ENCODE data around the gene NYAP2. TPM values are rescaled to one million over a fixed set of nuclear protein-coding genes. Genes with fewer than 3 reads are reported as not detected.

NYAP2 gene
- total RNA-seq, 2 donors from 2014 or later = 0.05 TPM; not detected in 1

- Mint-ChIP-seq H3K9me3 (no peaks in the 10 kb centered on the region), H3K4me3 (no peak overlapping the region)
These were observed 103.5 kb downstream of the NYAP2 start for GRCh38 chr2:225502971-225503370.

DNA sequence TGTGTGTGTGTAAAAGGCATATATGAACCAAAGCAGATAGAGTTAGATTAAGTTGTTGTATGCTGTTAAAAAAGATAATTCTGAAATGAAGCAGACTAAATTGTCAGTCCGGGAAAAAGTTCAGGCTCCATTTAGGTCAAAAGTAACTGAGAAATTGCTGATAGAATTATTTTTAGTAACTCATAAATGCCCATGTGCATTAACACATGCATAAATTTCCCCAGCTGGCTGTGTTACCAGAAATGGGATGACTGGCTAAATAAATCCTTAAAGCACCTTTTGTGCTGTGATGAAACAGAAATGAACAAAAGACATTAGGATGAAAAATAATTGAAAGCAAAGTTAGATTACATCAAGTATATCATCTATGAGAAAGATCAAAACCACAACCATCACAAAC, 111.3 kb downstream of the NYAP2 start:
- H3K4me3 Mint-ChIP-seq = no peak overlapping the region
- peaks cover 15% of the 10 kb centered on the region for H3K27me3 Mint-ChIP-seq (ENCODE audit: low read depth)
- no peak for DNase-seq
- H3K27ac Mint-ChIP-seq = no peak overlapping the region
- no peaks in the 10 kb centered on the region for H3K36me3 Mint-ChIP-seq (ENCODE audit: insufficient read depth in 2 of 2)
- no peaks in the 10 kb centered on the region for H3K9me3 Mint-ChIP-seq
- ATAC-seq (replicated peaks in 1 of 2) = no peak
- H3K4me1 Mint-ChIP-seq (ENCODE audit: low read depth) = no peaks in the 10 kb centered on the region

More at GRCh38 chr2:225502971-225503370, 103.5 kb downstream of the NYAP2 start:
- no peak for ATAC-seq (replicated peaks in 1 of 2)
- no peak for DNase-seq
- Mint-ChIP-seq H3K27me3 (ENCODE audit: low read depth) (peaks cover 20% of the 10 kb centered on the region), H3K4me1 (ENCODE audit: low read depth) (no peaks in the 10 kb centered on the region), H3K27ac (no peak overlapping the region), H3K36me3 (ENCODE audit: insufficient read depth in 2 of 2) (no peaks in the 10 kb centered on the region)

DNA sequence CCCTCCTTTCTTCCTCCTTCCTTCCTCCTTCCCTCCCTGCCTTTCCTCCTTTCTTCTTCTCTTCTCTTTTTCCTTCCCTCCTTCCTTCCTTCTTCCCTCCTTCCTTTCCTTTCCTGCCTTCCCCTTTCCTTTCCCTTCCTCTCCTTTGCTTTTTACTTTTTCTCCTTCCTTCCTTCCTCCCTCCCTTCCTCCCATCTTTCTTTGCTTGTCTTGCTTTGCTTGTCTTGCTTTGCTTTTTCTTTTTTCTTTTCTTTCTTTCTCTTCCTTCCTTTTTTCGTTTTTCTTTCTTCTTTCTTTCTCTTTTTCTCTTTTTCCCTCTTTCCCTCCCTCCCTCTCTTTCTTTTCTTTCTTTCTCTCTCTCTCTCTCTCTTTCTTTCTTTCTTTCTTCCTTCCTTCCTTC, 113.0 kb downstream of the NYAP2 start:
- Mint-ChIP-seq H3K4me1 (ENCODE audit: low read depth) (no peaks in the 10 kb centered on the region), H3K36me3 (ENCODE audit: insufficient read depth in 2 of 2) (no peaks in the 10 kb centered on the region), H3K4me3 (no peak overlapping the region), H3K27me3 (ENCODE audit: low read depth) (peaks cover 9% of the 10 kb centered on the region), H3K9me3 (no peaks in the 10 kb centered on the region), H3K27ac (no peak overlapping the region)
- ATAC-seq (replicated peaks in 1 of 2) (no peak), DNase-seq (no peak)

GRCh38 chr2:225512876-225513540, 113.5 kb downstream of the NYAP2 start:
- DNase-seq (no peak), ATAC-seq (replicated peaks in 1 of 2) (no peak)
- Mint-ChIP-seq H3K9me3 (no peaks in the 10 kb centered on the region), H3K36me3 (ENCODE audit: insufficient read depth in 2 of 2) (no peaks in the 10 kb centered on the region), H3K4me1 (ENCODE audit: low read depth) (no peaks in the 10 kb centered on the region), H3K27ac (no peak overlapping the region), H3K4me3 (no peak overlapping the region), H3K27me3 (ENCODE audit: low read depth) (peaks cover 9% of the 10 kb centered on the region)

- Mint-ChIP-seq H3K36me3 (ENCODE audit: insufficient read depth in 2 of 2) (no peaks in the 10 kb centered on the region), H3K4me3 (no peak overlapping the region), H3K27me3 (ENCODE audit: low read depth) (peaks cover 9% of the 10 kb centered on the region), H3K9me3 (no peaks in the 10 kb centered on the region), H3K27ac (no peak overlapping the region), H3K4me1 (ENCODE audit: low read depth) (no peaks in the 10 kb centered on the region)
- DNase-seq = no peak
- ATAC-seq (replicated peaks in 1 of 2) = no peak
These were observed 115.5 kb downstream of the NYAP2 start for GRCh38 chr2:225515033-225515432.

- Mint-ChIP-seq H3K9me3 (no peaks in the 10 kb centered on the region), H3K27me3 (ENCODE audit: low read depth) (no peaks in the 10 kb centered on the region), H3K27ac (no peak overlapping the region), H3K36me3 (ENCODE audit: insufficient read depth in 2 of 2) (no peaks in the 10 kb centered on the region), H3K4me1 (ENCODE audit: low read depth) (no peaks in the 10 kb centered on the region), H3K4me3 (no peak overlapping the region)
- no peak for ATAC-seq (replicated peaks in 1 of 2)
- DNase-seq = no peak
These were observed 127.4 kb downstream of the NYAP2 start for GRCh38 chr2:225526760-225527390.

GRCh38 chr2:225531559-225531958, 132.0 kb downstream of the NYAP2 start:
- Mint-ChIP-seq H3K27me3 (ENCODE audit: low read depth) (no peaks in the 10 kb centered on the region), H3K27ac (no peak overlapping the region), H3K9me3 (no peaks in the 10 kb centered on the region), H3K4me3 (no peak overlapping the region), H3K36me3 (ENCODE audit: insufficient read depth in 2 of 2) (no peaks in the 10 kb centered on the region), H3K4me1 (ENCODE audit: low read depth) (no peaks in the 10 kb centered on the region)
- DNase-seq (no peak), ATAC-seq (replicated peaks in 1 of 2) (no peak)

DNA sequence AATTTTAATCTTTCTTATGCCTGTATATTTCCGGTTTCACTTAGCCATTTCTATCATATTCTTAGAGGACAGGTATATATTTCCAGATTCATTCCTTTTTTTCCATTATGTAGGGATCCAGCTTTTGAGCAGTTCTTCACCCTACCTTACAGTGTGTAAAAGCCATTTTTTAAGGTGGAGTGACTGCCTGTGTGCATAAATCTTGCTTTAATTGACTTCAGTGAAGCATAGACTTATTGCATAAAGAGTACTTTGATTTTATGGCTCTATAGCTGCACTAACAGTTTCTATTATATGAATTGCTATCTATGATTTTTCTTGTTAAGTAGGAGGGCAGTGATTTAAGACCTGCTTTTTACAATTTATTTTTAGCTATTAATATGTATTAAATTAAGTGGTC, 132.6 kb downstream of the NYAP2 start:
- Mint-ChIP-seq H3K27me3 (ENCODE audit: low read depth) (no peaks in the 10 kb centered on the region), H3K4me1 (ENCODE audit: low read depth) (no peaks in the 10 kb centered on the region), H3K4me3 (no peak overlapping the region), H3K36me3 (ENCODE audit: insufficient read depth in 2 of 2) (no peaks in the 10 kb centered on the region), H3K27ac (no peak overlapping the region), H3K9me3 (no peaks in the 10 kb centered on the region)
- no peak for ATAC-seq (replicated peaks in 1 of 2)
- no peak for DNase-seq

DNA sequence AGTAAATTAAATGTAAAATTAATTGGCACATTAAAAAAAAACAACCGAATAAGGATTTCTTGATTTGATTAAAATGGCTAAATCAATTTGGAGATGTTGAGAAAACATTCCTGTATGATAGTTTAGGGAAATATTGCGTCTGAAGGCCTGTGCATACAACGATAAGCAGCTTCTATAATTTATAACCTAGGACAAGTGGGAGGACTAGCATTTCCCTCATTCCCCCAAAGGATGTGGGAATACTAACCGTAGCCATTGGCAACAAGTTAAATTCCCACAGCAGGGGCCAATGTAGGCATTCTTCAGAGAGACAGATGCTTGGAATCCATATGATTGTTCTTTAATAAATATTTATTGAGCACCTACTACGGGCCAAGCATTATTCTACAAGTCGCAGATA, 134.5 kb downstream of the NYAP2 start:
- H3K36me3 Mint-ChIP-seq (ENCODE audit: insufficient read depth in 2 of 2) = no peaks in the 10 kb centered on the region
- H3K27me3 Mint-ChIP-seq (ENCODE audit: low read depth) = no peaks in the 10 kb centered on the region
- H3K27ac Mint-ChIP-seq = no peak overlapping the region
- DNase-seq = no peak
- no peak for ATAC-seq (replicated peaks in 1 of 2)
- H3K4me3 Mint-ChIP-seq = no peak overlapping the region
- H3K9me3 Mint-ChIP-seq = no peaks in the 10 kb centered on the region
- H3K4me1 Mint-ChIP-seq (ENCODE audit: low read depth) = no peaks in the 10 kb centered on the region

DNA sequence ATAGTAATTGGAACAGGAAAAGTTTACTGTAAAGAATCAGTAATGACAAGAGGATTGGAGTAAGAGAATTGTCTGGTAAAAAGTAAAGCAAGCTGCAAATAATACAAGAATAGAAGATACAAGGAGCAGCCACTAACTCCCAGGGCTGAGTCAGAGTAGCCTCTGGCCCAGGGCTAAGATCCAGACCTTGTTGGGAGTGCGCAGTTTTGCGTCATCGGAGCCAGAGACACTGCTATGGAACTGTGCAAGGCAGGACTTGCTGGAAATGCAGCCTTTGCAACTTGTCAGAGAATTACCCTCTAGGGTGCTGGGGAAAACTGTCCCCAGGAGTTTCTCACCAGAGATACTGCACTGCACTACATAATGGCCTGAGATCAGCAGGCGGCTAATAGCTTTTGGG, 135.2 kb downstream of the NYAP2 start:
- H3K4me3 Mint-ChIP-seq = no peak overlapping the region
- H3K36me3 Mint-ChIP-seq (ENCODE audit: insufficient read depth in 2 of 2) = no peaks in the 10 kb centered on the region
- DNase-seq (no peak), ATAC-seq (replicated peaks in 1 of 2) (no peak)
- no peaks in the 10 kb centered on the region for H3K27me3 Mint-ChIP-seq (ENCODE audit: low read depth)
- no peak overlapping the region for H3K27ac Mint-ChIP-seq
- H3K4me1 Mint-ChIP-seq (ENCODE audit: low read depth) = no peaks in the 10 kb centered on the region
- peaks cover 0 to under 1% of the 10 kb centered on the region in 2 donors for H3K9me3 Mint-ChIP-seq

DNA sequence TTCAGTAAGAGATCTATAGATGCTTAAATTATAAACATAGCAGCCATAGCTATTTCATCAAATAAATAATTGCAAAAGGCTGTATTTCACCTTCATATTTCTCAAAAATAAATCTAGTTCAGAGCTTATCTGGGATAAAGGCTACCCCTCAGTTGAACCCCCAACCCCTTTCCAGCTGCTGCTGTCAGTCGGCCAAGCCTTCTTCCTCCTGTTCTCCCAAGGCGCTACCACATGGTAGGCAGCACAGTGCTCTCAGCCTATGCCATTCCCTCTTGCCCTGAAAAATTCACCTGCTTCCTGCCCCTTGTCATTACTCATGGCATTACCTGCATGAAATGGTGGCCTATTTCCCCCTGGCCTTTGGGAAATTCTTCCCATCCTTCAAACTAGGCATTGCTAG, 136.5 kb downstream of the NYAP2 start:
- no peak for DNase-seq
- no peak overlapping the region for H3K4me3 Mint-ChIP-seq
- no peak for ATAC-seq (replicated peaks in 1 of 2)
- H3K4me1 Mint-ChIP-seq (ENCODE audit: low read depth) = no peaks in the 10 kb centered on the region
- H3K27me3 Mint-ChIP-seq (ENCODE audit: low read depth) = no peaks in the 10 kb centered on the region
- H3K36me3 Mint-ChIP-seq (ENCODE audit: insufficient read depth in 2 of 2) = peaks cover 0 to 2% of the 10 kb centered on the region in 2 donors
- no peak overlapping the region for H3K27ac Mint-ChIP-seq
- H3K9me3 Mint-ChIP-seq = peaks cover 0 to 2% of the 10 kb centered on the region in 2 donors

DNA sequence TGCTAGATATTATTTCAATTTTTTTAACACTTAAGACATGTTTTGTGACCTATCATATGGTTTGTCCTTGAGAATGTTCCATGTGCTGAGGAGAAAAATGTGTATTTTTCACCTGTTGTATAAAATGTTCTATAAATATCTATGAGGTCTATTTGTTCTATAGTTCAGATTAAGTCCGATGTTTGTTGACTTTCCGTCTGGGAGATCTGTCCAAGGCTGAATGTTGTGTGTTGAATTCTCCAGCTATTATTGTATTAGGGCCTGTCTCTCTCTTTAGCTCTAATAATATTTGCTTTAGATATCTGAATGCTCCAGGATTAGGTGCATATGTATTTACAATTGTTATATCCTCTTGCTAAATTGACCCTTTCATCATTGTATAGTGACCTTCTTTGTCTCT, 144.1 kb downstream of the NYAP2 start:
- H3K27ac Mint-ChIP-seq = no peak overlapping the region
- DNase-seq (no peak), ATAC-seq (replicated peaks in 1 of 2) (no peak)
- H3K36me3 Mint-ChIP-seq (ENCODE audit: insufficient read depth in 2 of 2) = peaks cover 0 to 2% of the 10 kb centered on the region in 2 donors
- H3K27me3 Mint-ChIP-seq (ENCODE audit: low read depth) = no peaks in the 10 kb centered on the region
- peaks cover 0 to 2% of the 10 kb centered on the region in 2 donors for H3K9me3 Mint-ChIP-seq
- no peak overlapping the region for H3K4me3 Mint-ChIP-seq
- H3K4me1 Mint-ChIP-seq (ENCODE audit: low read depth) = no peaks in the 10 kb centered on the region

- peaks cover 21% of the 10 kb centered on the region for H3K27me3 Mint-ChIP-seq (ENCODE audit: low read depth)
- ATAC-seq (replicated peaks in 1 of 2) (no peak), DNase-seq (no peak)
- H3K27ac Mint-ChIP-seq = no peak overlapping the region
- H3K36me3 Mint-ChIP-seq (ENCODE audit: insufficient read depth in 2 of 2) = no peaks in the 10 kb centered on the region
- no peaks in the 10 kb centered on the region for H3K4me1 Mint-ChIP-seq (ENCODE audit: low read depth)
- no peak overlapping the region for H3K4me3 Mint-ChIP-seq
- no peaks in the 10 kb centered on the region for H3K9me3 Mint-ChIP-seq
These were observed 157.0 kb downstream of the NYAP2 start for GRCh38 chr2:225556461-225556860.
